ENCODE measurements around the gene PAK5.

GRCh38 chr20:9613871-9614270, 225.0 kb downstream of the PAK5 start:
- no peak for TF ChIP-seq POLR2A (IDR thresholded peaks at IDR 0.05)
- TF ChIP-seq, protein P1, sequence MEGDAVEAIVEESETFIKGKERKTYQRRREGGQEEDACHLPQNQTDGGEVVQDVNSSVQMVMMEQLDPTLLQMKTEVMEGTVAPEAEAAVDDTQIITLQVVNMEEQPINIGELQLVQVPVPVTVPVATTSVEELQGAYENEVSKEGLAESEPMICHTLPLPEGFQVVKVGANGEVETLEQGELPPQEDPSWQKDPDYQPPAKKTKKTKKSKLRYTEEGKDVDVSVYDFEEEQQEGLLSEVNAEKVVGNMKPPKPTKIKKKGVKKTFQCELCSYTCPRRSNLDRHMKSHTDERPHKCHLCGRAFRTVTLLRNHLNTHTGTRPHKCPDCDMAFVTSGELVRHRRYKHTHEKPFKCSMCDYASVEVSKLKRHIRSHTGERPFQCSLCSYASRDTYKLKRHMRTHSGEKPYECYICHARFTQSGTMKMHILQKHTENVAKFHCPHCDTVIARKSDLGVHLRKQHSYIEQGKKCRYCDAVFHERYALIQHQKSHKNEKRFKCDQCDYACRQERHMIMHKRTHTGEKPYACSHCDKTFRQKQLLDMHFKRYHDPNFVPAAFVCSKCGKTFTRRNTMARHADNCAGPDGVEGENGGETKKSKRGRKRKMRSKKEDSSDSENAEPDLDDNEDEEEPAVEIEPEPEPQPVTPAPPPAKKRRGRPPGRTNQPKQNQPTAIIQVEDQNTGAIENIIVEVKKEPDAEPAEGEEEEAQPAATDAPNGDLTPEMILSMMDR (IDR thresholded peaks at IDR 0.05) = no peak
